Neural progenitor cell (in vitro differentiated cells): ENCODE measurements around the gene GPHN. TPM values are rescaled to one million over a fixed set of nuclear protein-coding genes. Genes with fewer than 3 reads are reported as not detected.

Experiments used
- DNase-seq: peaks from one replicate; pipeline ENCODE4 v3.0.0-alpha.2; 2016; ENCODE audit warnings: low spot score
- H2AFZ ChIP-seq: fragments of 200-600 bp; sonication (generic); replicated peaks from 2 replicates; pipeline ENCODE4 v1.6.1; 2016; ENCODE audit warnings: antibody characterized with exemption
- H3F3A ChIP-seq: fragments of 200-600 bp; sonication (generic); 2 replicates; pipeline ENCODE4 v1.6.1; 2016; ENCODE audit warnings: antibody characterized with exemption, low read depth
- H3K27ac ChIP-seq: fragments of 200-600 bp; sonication (generic); 2 replicates; pipeline ENCODE4 v1.5.1; 2016; ENCODE audit warnings: mild to moderate bottlenecking
- H3K27me3 ChIP-seq: fragments of 200-600 bp; sonication (generic); 2 replicates; pipeline ENCODE4 v1.6.1; 2016; ENCODE audit warnings: mild to moderate bottlenecking, moderate library complexity
- H3K36me3 ChIP-seq: fragments of 200-600 bp; sonication (generic); 2 replicates; pipeline ENCODE4 v1.5.1; 2016
- H3K4me1 ChIP-seq: fragments of 200-600 bp; sonication (generic); 2 replicates; pipeline ENCODE4 v1.6.1; 2016; ENCODE audit warnings: mixed run types
- H3K4me2 ChIP-seq: fragments of 200-600 bp; sonication (generic); 2 replicates; pipeline ENCODE4 v1.6.1; 2016
- H3K4me3 ChIP-seq: fragments of 200-600 bp; sonication (generic); 2 replicates; pipeline ENCODE4 v1.5.1; 2016
- H3K79me2 ChIP-seq: fragments of 200-600 bp; sonication (generic); 2 replicates; pipeline ENCODE4 v1.6.1; 2016; ENCODE audit warnings: low read depth
- H3K9ac ChIP-seq: fragments of 200-600 bp; sonication (generic); 2 replicates; pipeline ENCODE4 v1.6.1; 2016
- H3K9me3 ChIP-seq: fragments of 200-600 bp; sonication (generic); 2 replicates; pipeline ENCODE4 v1.5.1; 2016; ENCODE audit warnings: low read depth
- H4K20me1 ChIP-seq: fragments of 200-600 bp; sonication (generic); 2 replicates; pipeline ENCODE4 v1.6.1; 2016; ENCODE audit warnings: low read depth
- H3K27ac Mint-ChIP-seq: 3 replicates; pipeline ENCODE4 v1.8.0; 2021; ENCODE audit warnings: mixed read lengths
- H3K27me3 Mint-ChIP-seq: 2 replicates; pipeline ENCODE4 v1.8.0; 2022; ENCODE audit warnings: low read depth, mild to moderate bottlenecking, inconsistent platforms, moderate library complexity, mixed read lengths; ENCODE audit not compliant: insufficient read depth
- H3K36me3 Mint-ChIP-seq: 3 replicates; pipeline ENCODE4 v1.8.0; 2021; ENCODE audit warnings: mixed read lengths
- H3K4me1 Mint-ChIP-seq: 3 replicates; pipeline ENCODE4 v1.8.0; 2021; ENCODE audit warnings: mixed read lengths
- H3K4me3 Mint-ChIP-seq: 3 replicates; pipeline ENCODE4 v1.8.0; 2021; ENCODE audit warnings: mild to moderate bottlenecking, moderate library complexity, mixed read lengths
- H3K9me3 Mint-ChIP-seq: 3 replicates; pipeline ENCODE4 v1.8.0; 2020; ENCODE audit warnings: mixed read lengths
- EZH2 ChIP-seq: fragments of 200-600 bp; sonication (generic); IDR thresholded peaks from 2 replicates; pipeline ENCODE4 v1.6.1; 2017; ENCODE audit warnings: antibody characterized with exemption, mild to moderate bottlenecking, moderate library complexity
- EZH2phosphoT487 ChIP-seq: fragments of 200-600 bp; sonication (generic); IDR thresholded peaks from 2 replicates; pipeline ENCODE4 v1.6.1; 2017; ENCODE audit warnings: antibody characterized with exemption
- total RNA-seq: library from RNA; depleted of rRNA; stranded (reverse); fragments of >200 nt; gene quantifications from 2 replicates; pipeline ENCODE4 v1.2.3, GENCODE V29; 2015; ENCODE audit warnings: low replicate concordance
- TF ChIP-seq, protein P1 (sequence below): fragments of 200-600 bp; sonication (generic); IDR thresholded peaks from 2 replicates; pipeline ENCODE4 v1.5.1; 2017; ENCODE audit warnings: antibody characterized with exemption, mild to moderate bottlenecking

GPHN gene
- total RNA-seq, 1 donor from 2014 or later, result 42.9 TPM

DNA sequence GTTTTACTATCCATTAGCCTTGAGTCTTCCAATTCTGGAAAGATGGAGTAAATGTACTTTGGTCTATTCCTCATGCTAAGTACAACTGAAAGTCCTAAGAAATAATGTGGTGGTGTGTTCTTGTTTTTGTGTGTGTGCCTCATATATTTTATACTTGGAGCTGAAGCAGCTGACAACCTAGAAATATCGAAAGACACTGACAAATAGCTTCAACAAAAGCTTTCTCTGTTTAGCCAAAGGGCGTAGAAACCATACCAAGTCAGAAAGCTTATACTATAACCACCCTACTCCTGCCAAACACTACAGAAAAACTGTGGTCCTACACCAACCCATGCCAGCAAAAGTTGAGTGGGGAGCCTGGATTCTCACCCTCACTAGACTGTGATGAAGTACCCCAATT, 188.4 kb downstream of the GPHN start:
- Histone ChIP-seq H3K4me3 (no peak overlapping the region), H4K20me1 (no peaks in the 10 kb centered on the region), H3F3A (no peaks in the 10 kb centered on the region), H2AFZ (no peak overlapping the region), H3K9me3 (no peaks in the 10 kb centered on the region), H3K9ac (no peak overlapping the region), H3K36me3 (no peaks in the 10 kb centered on the region), H3K4me2 (no peak overlapping the region), H3K27me3 (no peaks in the 10 kb centered on the region), H3K79me2 (no peaks in the 10 kb centered on the region), H3K27ac (no peak overlapping the region), H3K4me1 (no peaks in the 10 kb centered on the region)
- peaks cover 3% of the 10 kb centered on the region for H3K36me3 Mint-ChIP-seq
- TF ChIP-seq EZH2 (no peak), EZH2phosphoT487 (no peak)
- TF ChIP-seq, protein P1, sequence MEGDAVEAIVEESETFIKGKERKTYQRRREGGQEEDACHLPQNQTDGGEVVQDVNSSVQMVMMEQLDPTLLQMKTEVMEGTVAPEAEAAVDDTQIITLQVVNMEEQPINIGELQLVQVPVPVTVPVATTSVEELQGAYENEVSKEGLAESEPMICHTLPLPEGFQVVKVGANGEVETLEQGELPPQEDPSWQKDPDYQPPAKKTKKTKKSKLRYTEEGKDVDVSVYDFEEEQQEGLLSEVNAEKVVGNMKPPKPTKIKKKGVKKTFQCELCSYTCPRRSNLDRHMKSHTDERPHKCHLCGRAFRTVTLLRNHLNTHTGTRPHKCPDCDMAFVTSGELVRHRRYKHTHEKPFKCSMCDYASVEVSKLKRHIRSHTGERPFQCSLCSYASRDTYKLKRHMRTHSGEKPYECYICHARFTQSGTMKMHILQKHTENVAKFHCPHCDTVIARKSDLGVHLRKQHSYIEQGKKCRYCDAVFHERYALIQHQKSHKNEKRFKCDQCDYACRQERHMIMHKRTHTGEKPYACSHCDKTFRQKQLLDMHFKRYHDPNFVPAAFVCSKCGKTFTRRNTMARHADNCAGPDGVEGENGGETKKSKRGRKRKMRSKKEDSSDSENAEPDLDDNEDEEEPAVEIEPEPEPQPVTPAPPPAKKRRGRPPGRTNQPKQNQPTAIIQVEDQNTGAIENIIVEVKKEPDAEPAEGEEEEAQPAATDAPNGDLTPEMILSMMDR, result no peak
- H3K9me3 Mint-ChIP-seq, result no peaks in the 10 kb centered on the region
- no peak overlapping the region for H3K4me3 Mint-ChIP-seq
- DNase-seq, result no peak
- H3K27me3 Mint-ChIP-seq, result no peaks in the 10 kb centered on the region
- no peak overlapping the region for H3K27ac Mint-ChIP-seq
- H3K4me1 Mint-ChIP-seq, result no peaks in the 10 kb centered on the region

DNA sequence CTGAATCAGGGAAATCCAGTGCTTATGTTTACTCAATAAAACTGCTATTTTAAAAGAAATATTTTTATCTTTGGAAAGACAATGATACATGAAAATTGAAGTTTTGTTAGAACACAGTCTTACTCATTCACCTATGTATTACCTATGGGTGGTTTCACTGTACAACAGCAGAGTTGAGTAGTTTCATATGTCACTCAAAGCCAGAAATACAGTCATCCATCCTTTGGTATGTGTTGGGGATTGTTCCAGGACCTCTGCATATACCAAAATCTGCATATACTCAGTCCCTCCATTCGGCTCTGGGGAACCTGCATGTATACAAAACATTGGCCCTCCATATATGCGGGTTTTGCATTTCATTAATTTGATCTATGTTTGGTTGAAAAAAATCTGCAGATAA, 190.6 kb downstream of the GPHN start:
- no peaks in the 10 kb centered on the region for H3K9me3 ChIP-seq
- no peaks in the 10 kb centered on the region for H3K79me2 ChIP-seq
- no peak overlapping the region for H2AFZ ChIP-seq
- H3K4me2 ChIP-seq, result no peak overlapping the region
- TF ChIP-seq EZH2, result no peak
- TF ChIP-seq, protein P1, result no peak
- TF ChIP-seq EZH2phosphoT487, result no peak
- H3K36me3 ChIP-seq, result no peaks in the 10 kb centered on the region
- Mint-ChIP-seq H3K4me3 (no peak overlapping the region), H3K9me3 (no peaks in the 10 kb centered on the region), H3K36me3 (peaks cover 4% of the 10 kb centered on the region), H3K27ac (no peak overlapping the region), H3K4me1 (no peaks in the 10 kb centered on the region), H3K27me3 (no peaks in the 10 kb centered on the region)
- H3K27ac ChIP-seq, result no peak overlapping the region
- H3K4me3 ChIP-seq, result no peak overlapping the region
- H4K20me1 ChIP-seq, result no peaks in the 10 kb centered on the region
- no peaks in the 10 kb centered on the region for H3F3A ChIP-seq
- no peaks in the 10 kb centered on the region for H3K27me3 ChIP-seq
- no peak overlapping the region for H3K9ac ChIP-seq
- DNase-seq, result no peak
- H3K4me1 ChIP-seq, result no peaks in the 10 kb centered on the region

DNA sequence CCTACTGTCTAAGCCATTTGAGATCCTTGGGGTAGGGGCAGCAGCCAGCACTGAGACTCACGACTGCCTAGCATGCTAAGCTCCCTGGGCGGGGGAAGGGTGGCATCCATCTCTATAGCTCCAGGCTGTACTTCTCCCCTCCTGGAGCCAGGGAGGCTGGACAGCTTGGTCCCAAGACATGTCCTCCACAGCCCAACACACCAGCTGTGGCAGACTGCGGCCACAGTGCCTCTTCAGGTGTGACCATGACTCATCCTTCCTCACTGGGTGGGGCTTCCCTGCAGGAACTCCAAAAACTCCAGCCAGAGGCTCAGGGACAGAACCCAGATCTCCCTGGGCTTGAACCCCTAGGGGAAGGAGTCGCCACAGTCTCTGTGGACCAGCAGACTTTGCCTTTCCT, 193.9 kb downstream of the GPHN start:
- peaks cover 4% of the 10 kb centered on the region for H3K36me3 Mint-ChIP-seq
- no peaks in the 10 kb centered on the region for H3K79me2 ChIP-seq
- no peak overlapping the region for H3K4me3 ChIP-seq
- H3K36me3 ChIP-seq, result no peaks in the 10 kb centered on the region
- no peaks in the 10 kb centered on the region for H3K4me1 Mint-ChIP-seq
- H3K9me3 Mint-ChIP-seq, result peaks cover 12% of the 10 kb centered on the region
- H2AFZ ChIP-seq, result no peak overlapping the region
- H3K27ac Mint-ChIP-seq, result no peak overlapping the region
- no peaks in the 10 kb centered on the region for H3K27me3 ChIP-seq
- H3K9me3 ChIP-seq, result no peaks in the 10 kb centered on the region
- H3K9ac ChIP-seq, result no peak overlapping the region
- no peaks in the 10 kb centered on the region for H4K20me1 ChIP-seq
- H3K4me3 Mint-ChIP-seq, result no peak overlapping the region
- H3K27ac ChIP-seq, result no peak overlapping the region
- no peaks in the 10 kb centered on the region for H3K4me1 ChIP-seq
- no peaks in the 10 kb centered on the region for H3F3A ChIP-seq
- no peak for DNase-seq
- TF ChIP-seq, protein P1, result no peak
- no peak for TF ChIP-seq EZH2phosphoT487
- TF ChIP-seq EZH2, result no peak
- no peaks in the 10 kb centered on the region for H3K27me3 Mint-ChIP-seq
- no peak overlapping the region for H3K4me2 ChIP-seq

DNA sequence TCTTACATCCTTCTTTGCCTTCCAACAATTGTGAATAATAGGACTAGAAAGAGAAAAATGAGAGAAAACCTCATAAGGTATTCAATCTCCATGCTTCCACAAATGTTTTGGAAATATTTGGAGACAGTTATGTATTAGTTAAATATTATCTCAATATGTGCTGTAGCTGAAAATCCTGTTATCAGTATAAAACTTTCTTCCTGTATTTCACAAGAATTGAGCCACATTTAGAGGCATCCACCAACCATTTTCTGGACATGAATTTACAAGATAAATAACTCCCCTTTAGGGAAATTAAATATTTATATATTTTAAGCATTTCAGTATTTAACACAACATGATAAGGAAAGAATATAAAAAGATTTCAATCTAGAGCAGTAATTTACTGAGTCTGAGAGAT, 200.3 kb downstream of the GPHN start:
- Histone ChIP-seq H3K27me3 (no peaks in the 10 kb centered on the region), H3K79me2 (no peaks in the 10 kb centered on the region), H3K4me2 (no peak overlapping the region), H3K27ac (no peak overlapping the region), H3K36me3 (no peaks in the 10 kb centered on the region), H3K9ac (no peak overlapping the region), H3K4me3 (no peak overlapping the region), H2AFZ (no peak overlapping the region), H3K4me1 (no peaks in the 10 kb centered on the region), H3K9me3 (no peaks in the 10 kb centered on the region), H4K20me1 (no peaks in the 10 kb centered on the region), H3F3A (no peaks in the 10 kb centered on the region)
- peaks cover 2% of the 10 kb centered on the region for H3K4me1 Mint-ChIP-seq
- H3K27me3 Mint-ChIP-seq, result peaks cover 2% of the 10 kb centered on the region
- H3K36me3 Mint-ChIP-seq, result no peaks in the 10 kb centered on the region
- DNase-seq, result no peak
- no peak for TF ChIP-seq EZH2phosphoT487
- TF ChIP-seq EZH2, result no peak
- TF ChIP-seq, protein P1, result no peak
- H3K4me3 Mint-ChIP-seq, result no peak overlapping the region
- H3K9me3 Mint-ChIP-seq, result peaks cover 21% of the 10 kb centered on the region
- H3K27ac Mint-ChIP-seq, result no peak overlapping the region
